Measurements from ENCODE around the gene YARS1.
"Not testable (repeated sequence)": the region's sequence is repeated elsewhere in the genome, so short reads cannot be mapped to it uniquely, and the experiment has no call there.

The YARS1 gene

DNA sequence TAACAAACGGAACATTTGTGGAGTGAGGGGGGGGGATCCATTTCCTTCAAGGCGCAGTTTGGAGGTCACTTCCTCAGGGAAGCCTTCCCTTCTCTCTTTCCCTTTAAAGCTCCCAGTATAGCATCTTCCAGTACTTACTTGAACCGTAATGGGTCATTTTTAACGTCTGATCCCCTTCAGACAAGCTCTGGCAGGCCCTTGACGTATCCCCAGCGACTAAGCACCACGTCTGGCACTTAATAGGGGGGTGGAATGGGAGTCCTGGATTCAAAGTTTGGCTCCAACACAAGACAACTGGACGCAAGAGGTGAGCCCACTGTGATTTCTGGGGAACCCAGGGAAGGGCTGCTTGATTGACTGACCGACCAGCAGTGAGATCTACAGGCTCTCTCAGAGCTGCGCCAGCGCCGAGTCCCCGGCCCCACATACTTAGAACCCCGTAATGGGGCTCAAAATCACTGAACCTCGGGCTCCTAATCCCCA lies 441 bp downstream of the YARS1 start:
- no peak for DNase-seq

DNA sequence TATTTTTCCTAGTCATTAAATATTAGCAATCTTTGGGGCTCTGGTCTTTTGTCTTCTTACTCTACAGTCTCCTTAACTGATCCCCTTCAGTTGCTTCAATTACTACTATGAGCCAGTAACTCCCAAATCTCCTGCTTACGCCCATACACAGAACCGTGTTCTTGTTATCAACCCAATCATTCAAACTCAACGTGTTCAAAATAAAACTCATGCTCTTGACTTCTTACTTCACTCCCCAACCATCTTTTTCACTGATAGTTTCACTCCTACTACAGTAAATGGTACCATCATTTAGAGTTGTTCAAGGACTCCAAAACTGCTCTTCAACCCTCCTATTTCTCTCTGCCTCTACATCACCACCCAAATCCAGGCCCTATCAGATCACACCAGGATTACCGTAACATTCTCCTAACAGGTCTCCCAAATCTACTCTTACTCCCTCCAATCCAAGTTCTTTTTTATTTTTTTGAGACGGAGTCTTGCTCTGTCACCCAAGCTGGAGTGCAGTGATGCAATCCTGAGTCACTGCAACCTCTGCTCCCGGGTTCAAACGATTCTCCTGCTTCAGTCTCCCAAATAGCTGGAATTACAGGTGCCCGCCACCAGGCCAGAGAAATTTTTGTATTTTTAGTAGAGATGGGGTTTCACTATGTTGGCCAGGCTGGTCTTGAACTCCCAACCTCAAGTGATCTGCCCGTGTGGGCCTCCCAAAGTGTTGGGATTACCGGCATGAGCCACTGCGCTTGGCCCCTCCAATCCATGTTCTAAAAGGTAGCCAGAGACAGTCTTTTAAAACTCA lies 3.0 kb downstream of the YARS1 start:
- DNase-seq = no peak

DNA sequence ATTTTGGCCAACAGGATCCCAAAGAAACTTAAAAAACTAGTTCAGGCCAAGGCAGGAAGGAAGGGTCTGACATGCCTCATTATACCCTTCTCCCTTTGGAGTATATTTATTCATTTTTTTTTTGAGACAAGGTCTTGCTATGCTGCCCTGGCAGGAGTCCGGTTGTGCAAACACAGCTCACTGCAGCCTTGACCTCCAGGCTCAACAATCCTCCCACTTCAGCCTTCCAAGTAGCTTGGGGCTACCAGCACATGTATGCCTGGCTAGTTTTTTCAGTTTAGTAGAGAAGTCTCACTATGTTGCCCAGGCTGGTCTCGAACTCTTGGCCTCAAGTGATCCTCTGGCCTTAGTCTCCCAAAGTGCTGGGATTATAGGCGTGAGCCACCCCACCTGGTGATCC lies 5.2 kb downstream of the YARS1 start:
- DNase-seq = no peak

DNA sequence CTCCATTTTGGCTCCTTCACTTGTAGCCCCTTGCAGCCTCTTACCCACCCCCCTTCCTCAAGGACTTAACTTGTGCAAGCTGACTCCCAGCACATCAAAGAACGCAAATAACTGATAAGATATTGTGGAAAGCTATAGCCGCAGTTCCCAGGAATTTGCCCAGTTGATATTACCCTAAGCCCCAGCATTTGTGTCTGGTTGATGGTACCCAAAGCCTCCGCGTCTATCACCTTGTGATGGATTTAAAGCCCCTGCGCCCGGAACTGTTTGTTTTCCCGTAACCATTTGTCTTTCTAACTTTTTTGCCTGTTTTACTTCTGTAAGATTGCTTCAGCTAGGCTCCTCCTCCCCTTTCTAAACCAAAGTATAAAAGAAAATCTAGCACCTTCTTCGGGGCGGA lies 5.9 kb downstream of the YARS1 start:
- no peak for DNase-seq

DNA sequence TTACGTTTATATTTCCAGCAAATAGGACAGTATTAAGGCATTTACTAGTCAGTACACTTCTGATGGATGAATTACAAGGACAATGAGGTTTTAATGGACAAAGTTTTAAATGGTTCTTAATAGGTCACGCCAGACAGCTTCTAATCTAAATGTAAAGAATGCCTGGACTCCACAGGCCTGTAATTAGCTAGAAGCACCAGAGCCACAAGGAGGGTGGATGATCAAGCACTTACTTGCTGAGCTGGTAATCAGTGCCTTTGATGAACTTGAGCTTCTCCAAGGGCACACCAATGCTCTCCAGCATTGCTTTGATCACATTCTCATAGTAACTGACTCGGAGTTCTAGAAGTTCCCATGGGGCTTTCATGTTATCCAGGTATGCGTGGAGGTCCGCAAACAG lies 6.8 kb downstream of the YARS1 start:
- no peak for DNase-seq

DNA sequence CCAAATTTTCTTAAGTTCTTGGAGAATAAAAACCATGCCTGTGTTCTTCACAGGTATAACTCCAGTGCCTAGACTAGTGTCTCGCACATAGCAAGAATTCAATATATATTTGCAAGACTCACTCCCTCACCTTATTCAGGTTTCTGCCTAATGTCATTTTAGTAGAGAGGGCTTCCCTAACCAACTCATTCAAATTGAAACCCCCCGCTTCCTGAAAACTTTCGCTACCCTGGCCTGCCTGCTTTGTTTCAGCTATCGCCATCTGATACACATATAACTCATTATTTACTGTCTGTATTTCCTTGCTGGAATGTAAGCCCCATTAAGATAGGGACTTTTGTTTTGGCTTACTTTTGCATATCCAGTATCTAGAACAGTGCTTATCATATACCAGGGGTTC lies 8.6 kb downstream of the YARS1 start:
- DNase-seq = no peak

- no peak for DNase-seq
Observed at GRCh38 chr1:32806910-32807523, 10.1 kb downstream of the YARS1 start.

GRCh38 chr1:32806290-32806689 lies 10.9 kb downstream of the YARS1 start:
- DNase-seq = no peak

GRCh38 chr1:32804460-32804859 lies 12.7 kb downstream of the YARS1 start:
- DNase-seq = not testable (repeated sequence)

- DNase-seq = no peak
Observed at GRCh38 chr1:32801096-32801715, 16.0 kb downstream of the YARS1 start.

DNA sequence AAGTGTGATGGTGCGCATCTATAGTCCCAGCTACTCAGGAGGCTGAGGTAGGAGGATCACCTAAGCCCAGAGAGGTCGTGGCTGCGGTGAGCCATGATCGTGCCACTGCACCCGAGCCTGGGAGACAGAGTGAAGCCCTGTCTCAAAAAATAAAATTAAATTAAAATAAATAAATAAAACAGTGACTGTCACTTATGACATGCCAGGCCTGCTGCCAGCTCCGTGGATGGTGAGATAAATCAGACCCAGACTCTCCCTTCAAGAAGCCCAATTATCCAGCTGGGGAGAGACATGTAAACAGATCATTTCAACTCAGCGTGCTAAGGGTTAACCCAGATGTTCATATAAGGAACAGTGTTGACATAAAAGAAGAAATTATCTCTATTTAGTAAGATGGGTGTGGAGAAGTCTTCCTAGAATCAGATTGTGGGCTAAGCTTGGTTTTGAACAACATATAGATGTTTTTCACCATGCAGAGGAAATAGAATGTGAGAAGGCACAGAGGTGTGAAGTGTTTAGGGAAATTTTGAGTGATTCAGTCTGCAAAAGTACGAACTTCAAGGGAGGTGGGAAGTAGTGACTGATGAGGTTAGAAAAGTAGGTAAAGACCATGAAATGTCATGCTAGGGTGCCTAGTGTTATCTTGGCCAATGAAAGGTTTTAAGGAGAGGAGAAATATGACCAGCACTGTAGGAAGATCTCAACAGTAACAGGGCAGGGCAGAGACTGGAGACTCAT lies 18.3 kb downstream of the YARS1 start:
- no peak for DNase-seq

- DNase-seq = no peak
Observed at GRCh38 chr1:32798191-32798590, 19.0 kb downstream of the YARS1 start.

GRCh38 chr1:32797456-32797855 lies 19.7 kb downstream of the YARS1 start:
- DNase-seq = no peak

DNA sequence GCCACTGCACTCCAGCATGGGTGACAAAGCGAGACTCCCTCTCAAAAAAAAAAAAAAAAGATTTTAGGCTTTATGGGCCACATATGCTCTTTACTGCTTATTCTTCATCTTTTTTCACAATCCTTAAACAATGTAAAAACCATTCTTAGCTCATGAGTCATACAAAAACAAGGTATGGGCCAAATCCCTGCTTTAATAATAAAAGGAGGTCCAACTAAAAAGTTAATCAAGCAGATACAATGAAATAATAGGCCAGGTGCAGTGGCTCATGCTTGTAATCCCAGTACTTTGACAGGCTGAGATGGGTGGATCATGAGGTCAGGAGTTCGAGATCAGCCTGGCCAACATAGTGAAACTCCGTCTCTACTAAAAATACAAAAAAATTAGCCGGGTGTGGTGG lies 21.4 kb downstream of the YARS1 start:
- not testable (repeated sequence) for DNase-seq

DNA sequence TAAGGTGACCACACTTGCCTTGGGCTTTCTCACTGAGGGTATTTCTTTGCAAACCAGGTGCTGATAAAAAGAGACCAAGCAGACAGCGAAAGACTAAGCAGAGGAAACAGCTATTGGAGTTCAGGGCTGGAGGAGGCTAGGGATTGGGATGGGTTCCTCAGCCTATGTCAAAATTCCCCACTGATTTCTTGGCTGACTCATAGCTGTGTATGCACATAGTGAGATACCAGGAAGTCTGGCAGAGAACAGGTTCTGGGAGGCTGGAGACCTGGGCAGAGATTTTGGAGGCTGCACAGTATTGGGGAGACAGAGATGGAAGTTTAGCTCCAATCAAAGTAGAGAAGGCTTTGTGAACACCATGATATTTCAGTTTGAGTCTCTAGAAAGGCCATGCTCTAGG lies 25.3 kb downstream of the YARS1 start:
- no peak for DNase-seq

DNA sequence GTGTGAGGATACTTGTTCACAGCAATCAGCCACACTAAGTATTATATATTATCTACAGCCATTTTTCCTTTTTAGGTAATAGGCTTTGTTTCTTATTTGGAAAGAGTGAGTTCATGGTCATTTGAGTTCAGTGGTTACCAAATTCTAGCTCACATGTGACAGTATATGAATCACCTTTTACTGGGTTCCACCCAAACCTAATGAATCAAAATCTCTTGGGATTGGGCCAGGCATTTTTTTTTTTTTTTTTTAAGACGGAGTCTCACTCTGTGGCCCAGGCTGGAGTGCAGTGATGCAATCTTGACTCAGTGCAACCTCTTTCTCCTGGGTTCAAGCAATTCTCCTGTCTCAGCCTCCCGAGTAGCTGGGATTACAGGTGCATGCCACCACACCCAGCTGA lies 27.8 kb downstream of the YARS1 start:
- DNase-seq = not testable (repeated sequence)

DNA sequence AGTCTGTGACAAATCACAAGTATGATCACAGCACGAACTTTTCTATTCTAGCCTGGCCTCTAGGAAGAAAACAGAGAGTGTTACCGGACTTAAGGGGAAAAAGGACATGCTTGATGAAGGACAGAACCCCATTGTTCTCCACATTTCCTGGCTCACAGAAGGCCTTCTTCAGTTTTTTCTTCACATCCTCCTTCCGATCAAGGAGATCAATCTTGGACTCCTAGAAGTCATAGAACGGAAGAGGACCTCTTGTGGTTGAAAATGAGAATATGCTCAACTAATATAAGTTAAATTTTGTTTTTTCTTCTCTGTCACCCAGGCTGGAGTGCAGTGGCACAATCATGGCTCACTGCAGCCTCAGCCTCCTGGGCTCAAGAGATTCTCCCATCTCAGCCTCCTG lies 30.3 kb downstream of the YARS1 start:
- no peak for DNase-seq

GRCh38 chr1:32784817-32785216 lies 32.3 kb downstream of the YARS1 start:
- DNase-seq = no peak

- no peak for DNase-seq
Observed at GRCh38 chr1:32783851-32784250, 33.3 kb downstream of the YARS1 start.

DNA sequence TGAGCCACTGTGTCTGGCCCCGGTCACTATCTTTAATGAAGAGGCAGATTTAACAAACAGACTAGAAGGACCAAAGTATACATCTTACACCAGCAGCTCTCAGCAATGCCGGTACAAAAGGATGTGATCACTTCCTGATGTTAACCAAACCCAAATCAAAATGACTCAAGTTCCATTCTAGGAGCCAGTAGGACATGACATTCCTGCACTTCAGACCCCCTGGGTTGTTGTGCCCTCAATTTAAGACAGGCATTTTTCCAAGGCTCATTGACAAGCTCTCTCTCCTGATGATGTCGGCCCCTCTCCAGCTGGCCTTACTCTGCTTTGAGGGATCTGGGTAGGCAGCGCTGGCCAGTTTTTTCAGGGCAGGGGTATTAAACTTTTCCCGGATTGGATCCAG lies 35.1 kb downstream of the YARS1 start:
- DNase-seq = no peak

DNA sequence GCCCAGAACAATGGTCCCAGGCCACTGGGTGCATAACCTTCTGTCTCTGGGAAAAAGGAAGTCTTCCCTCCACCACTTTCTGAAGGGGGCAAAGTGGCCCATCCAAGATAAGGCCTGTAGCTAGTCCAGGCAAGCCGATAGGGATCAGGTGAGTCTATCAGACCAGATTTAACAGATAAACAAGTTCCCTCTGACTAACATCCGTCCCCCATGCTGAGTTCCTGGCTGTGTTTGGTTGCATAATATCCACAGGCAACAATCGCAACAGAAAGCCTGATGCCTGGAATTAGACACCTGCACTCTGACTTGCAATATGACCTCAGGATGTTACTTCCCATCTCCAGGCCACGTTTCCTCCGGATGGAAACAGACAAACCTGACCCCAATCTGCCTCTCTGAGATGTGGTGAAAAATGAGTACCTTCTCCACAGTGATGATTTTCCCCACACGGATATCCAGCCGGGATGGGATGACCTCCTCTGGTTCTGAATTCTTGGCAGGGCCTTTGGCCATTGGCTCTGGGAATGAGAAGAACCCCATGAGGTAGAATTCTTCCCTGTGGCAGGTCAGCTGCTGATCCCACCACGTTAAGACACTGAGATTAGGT lies 36.4 kb downstream of the YARS1 start:
- DNase-seq = no peak

DNA sequence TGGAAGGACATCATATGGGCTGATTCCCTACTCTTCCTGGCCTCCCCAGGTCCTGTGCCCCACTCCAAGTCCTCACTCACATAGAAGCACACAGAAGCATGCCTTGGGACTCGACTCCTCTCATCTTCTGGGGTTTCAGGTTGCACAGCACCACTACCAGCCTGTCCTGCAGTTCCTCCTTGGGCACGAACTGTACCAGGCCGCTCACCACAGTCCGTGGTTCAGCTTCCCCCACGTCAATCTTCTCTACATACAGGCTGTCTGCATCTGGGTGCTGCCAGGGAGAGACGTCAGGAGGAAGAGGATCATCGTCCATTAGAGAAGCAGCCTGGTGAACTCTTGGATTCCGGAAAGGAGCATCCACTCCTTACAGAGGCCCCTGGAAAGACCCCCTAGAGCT lies 37.2 kb downstream of the YARS1 start:
- DNase-seq = no peak

GRCh38 chr1:32779242-32779641 lies 37.9 kb downstream of the YARS1 start:
- no peak for DNase-seq

Data from left hindlimb (tissue), 1 donor.